Measurements from ENCODE around the gene RRP36. TPM values are rescaled to one million over a fixed set of nuclear protein-coding genes. Genes with fewer than 3 reads are reported as not detected.

Gene RRP36
- 51.0 and 53.5 TPM in 2 replicates for total RNA-seq (2011; cell fraction: chromatin; rRNA removed; ENCODE audit: low replicate concordance)
- total RNA-seq (2011; cell fraction: nucleolus; rRNA removed), result 31.8 and 33.4 TPM in 2 replicates
- total RNA-seq (2011; cell fraction: nucleoplasm; rRNA removed), result 45.2 and 57.8 TPM in 2 replicates
- total RNA-seq (2014; rRNA removed), result 133 and 150 TPM in 2 replicates
- 138 and 143 TPM in 2 replicates for total RNA-seq (2014; rRNA removed; fragmentation: Illumina TruSeq; extraction: Trizol)
- total RNA-seq (2015; rRNA removed; fragmentation: Illumina TruSeq; extraction: Trizol), result 143 and 144 TPM in 2 replicates
- total RNA-seq (2021), result 101 TPM in 2 replicates
- polyA plus RNA-seq (2011; rRNA removed), result 68.4 and 83.5 TPM in 2 replicates
- polyA plus RNA-seq (2011; cell fraction: cytosol; rRNA removed), result 47.5 and 48.7 TPM in 2 replicates
- polyA plus RNA-seq (2011; cell fraction: nucleus; rRNA removed), result 27.9 and 28.0 TPM in 2 replicates
- 72.2 and 89.9 TPM in 2 replicates for polyA plus RNA-seq (2012)
- polyA plus RNA-seq (2014; fragmentation: Illumina TruSeq; extraction: Trizol), result 93.6 and 114 TPM in 2 replicates
- polyA plus RNA-seq (2014; fragmentation: Nextera tagmentation; extraction: Ambion mirVana), result 10 to 100 TPM; 27.6 to 31.7 TPM
- 129 and 132 TPM in 2 replicates for polyA plus RNA-seq (2014; rRNA removed)
- polyA minus RNA-seq (2011; rRNA and poly(A)+ RNA removed), result 84.8 and 92.8 TPM in 2 replicates
- 31.9 and 35.8 TPM in 2 replicates for polyA minus RNA-seq (2011; cell fraction: cytosol; rRNA and poly(A)+ RNA removed)
- 14.8 and 22.3 TPM in 2 replicates for polyA minus RNA-seq (2011; cell fraction: nucleus; rRNA and poly(A)+ RNA removed)
- Bru-seq, nascent RNA, result percentile 87 among the genes with signal in this experiment
- percentile 88 among the genes with signal in this experiment for BruChase-seq, experiment 1, labeled RNA remaining after a 2-hour chase
- percentile 92 among the genes with signal in this experiment for BruChase-seq, experiment 2, labeled RNA remaining after a 6-hour chase
- long read RNA-seq, experiment 1, transcript RRP36-203 (1 exons, 1,005 nt), result minor isoform, 10 of 304 reads
- long read RNA-seq, experiment 1, transcript RRP36-201 (7 exons, 1,159 nt), result major isoform, 231 of 304 reads
- long read RNA-seq, experiment 1, partial matches to known transcripts, result 9 of 304 reads
- long read RNA-seq, experiment 1, other reads (novel, unspliced or antisense), result 54 of 304 reads
- long read RNA-seq, experiment 2, transcript RRP36-201 (7 exons, 1,159 nt), result major isoform, 90 of 145 reads
- long read RNA-seq, experiment 2, transcript RRP36-203 (1 exons, 1,005 nt), result minor isoform, 9 of 145 reads
- long read RNA-seq, experiment 2, partial matches to known transcripts, result 13 of 145 reads
- long read RNA-seq, experiment 2, other reads (novel, unspliced or antisense), result 33 of 145 reads
- long read RNA-seq, experiment 3, partial matches to known transcripts, result 0 of 6 reads
- long read RNA-seq, experiment 3, other reads (novel, unspliced or antisense), result 2 of 6 reads

GRCh38 chr6:43021270-43022047 is at the start of gene RRP36:
TSS of gene RRP36 (plus strand) at chr6:43021623. CDS start at chr6:43021655, 32 bp downstream.
- H3K9me1 ChIP-seq (ENCODE audit: control insufficient read depth, insufficient read depth, low read length), result no peaks in the 10 kb centered on the region
- H3K27ac ChIP-seq (ENCODE audit: extremely low read depth, low read depth, low read length), result peak within 1 kb of the TSS; percentile 83
- ChIA-PET CTCF (ENCODE audit: low intra/inter-chr PET ratio) (no interaction called here), POLR2A (interaction anchor here (0.6 to 2.6 kb wide), 17 partner anchors 8 to 496 kb away, joined by 3 to 17 read pairs (median 4); partner anchors contain the start of genes CUL7 and PEX6)
- peaks cover 53% of the 10 kb centered on the region for H3K79me2 ChIP-seq (ENCODE audit: control insufficient read depth, insufficient read depth, low read length)
- peak within 1 kb of the TSS; percentile 100 for H3K4me2 ChIP-seq (ENCODE audit: insufficient read depth, low read length)
- peak within 1 kb of the TSS; percentile 82 to 94 for H3K9ac ChIP-seq (ENCODE audit: insufficient read depth in 1 of 2, low read depth in 2 of 2, low read length in 2 of 2)
- no peaks in the 10 kb centered on the region for H4K20me1 ChIP-seq (replicated peaks; ENCODE audit: control insufficient read depth, insufficient read depth, low read length)
- TSS peak; percentile 99 for BruUV-seq (replicated peaks)
- intact Hi-C loops (cut with micrococcal nuclease) (no loop called here), in situ Hi-C loops (cut with MboI) (no loop called here)
- H3K27me3 ChIP-seq (ENCODE audit: control insufficient read depth in 2 of 2, insufficient read depth in 2 of 2, low read length in 2 of 2), result no peaks in the 10 kb centered on the region
- peaks cover 34 to 35% of the 10 kb centered on the region in 2 experiments for H3K4me1 ChIP-seq (replicated peaks in 1 of 2; ENCODE audit: control insufficient read depth in 2 of 2, insufficient read depth in 2 of 2, low read length in 2 of 2)
- FAIRE-seq (peak; percentile 80), DNase-seq (ENCODE audit: extremely low read depth in 1 of 4, low spot score in 3 of 4) (peak; percentile 85 to 92 (median 90)), ATAC-seq (peak; percentile 93)
- peak within 1 kb of the TSS; percentile 94 for H2AFZ ChIP-seq (ENCODE audit: low read depth, low read length)
- peaks cover 80% of the 10 kb centered on the region for H3K36me3 ChIP-seq (ENCODE audit: control insufficient read depth, insufficient read depth, low read length)
- 1% methylated on average over 36 of the region's 56 CpGs for WGBS (ENCODE audit: insufficient coverage, low coverage, missing lambda C conversion rate)
- no peaks in the 10 kb centered on the region for H3K9me3 ChIP-seq (replicated peaks; ENCODE audit: control insufficient read depth, insufficient read depth, low read depth, low read length)
- H3K4me3 ChIP-seq, result peak within 1 kb of the TSS; percentile 72
- TF ChIP-seq NCOA1 (IDR thresholded peaks at IDR 0.05; ENCODE audit: low read depth), result peak; percentile 21; the same call in 1 of the 2 replicates
- no peak for TF ChIP-seq MLX (CRISPR knock-in tag; conservative IDR thresholded peaks at IDR 0.05)
- TF ChIP-seq NCOR1 (IDR thresholded peaks at IDR 0.05), result no peak
- TF ChIP-seq ZNF318 (IDR thresholded peaks at IDR 0.05; ENCODE audit: borderline replicate concordance in 1 of 2, low read depth in 1 of 2), result no peak

All from K562 (cell line).